Ectodermal cell (in vitro differentiated cells): ENCODE results near the gene SPI1.

Experiments
- H3K27ac ChIP-seq: 2 replicates; pipeline ENCODE4 v1.7.0; 2013; ENCODE audit warnings: mild to moderate bottlenecking, low read depth, low read length; ENCODE audit not compliant: insufficient read depth, poor library complexity, severe bottlenecking
- H3K27me3 ChIP-seq: 2 replicates; pipeline ENCODE4 v1.7.0; 2013; ENCODE audit warnings: mild to moderate bottlenecking, low read length; ENCODE audit not compliant: insufficient read depth, control insufficient read depth, poor library complexity, severe bottlenecking
- H3K36me3 ChIP-seq: one replicate; pipeline ENCODE4 v1.7.0; 2013; ENCODE audit warnings: low read length; ENCODE audit not compliant: control insufficient read depth, insufficient read depth
- H3K4me1 ChIP-seq: one replicate; pipeline ENCODE4 v1.7.0; 2013; ENCODE audit warnings: low read length; ENCODE audit not compliant: control insufficient read depth, insufficient read depth
- H3K4me3 ChIP-seq: 2 replicates; pipeline ENCODE4 v1.7.0; 2013; ENCODE audit warnings: low read depth, low read length, control low read depth; ENCODE audit not compliant: insufficient read depth
- H3K9me3 ChIP-seq: 2 replicates; pipeline ENCODE4 v1.7.0; 2013; ENCODE audit warnings: mild to moderate bottlenecking, low read length, moderate library complexity; ENCODE audit not compliant: control insufficient read depth
- WGBS, 2 experiments: methylation state at CpG; one replicate each; pipeline ENCODE4 v1.1.7; 2013; ENCODE audit warnings: missing lambda C conversion rate in 2 of 2; 5-methylcytosine and 5-hydroxymethylcytosine counted together

The SPI1 gene

DNA sequence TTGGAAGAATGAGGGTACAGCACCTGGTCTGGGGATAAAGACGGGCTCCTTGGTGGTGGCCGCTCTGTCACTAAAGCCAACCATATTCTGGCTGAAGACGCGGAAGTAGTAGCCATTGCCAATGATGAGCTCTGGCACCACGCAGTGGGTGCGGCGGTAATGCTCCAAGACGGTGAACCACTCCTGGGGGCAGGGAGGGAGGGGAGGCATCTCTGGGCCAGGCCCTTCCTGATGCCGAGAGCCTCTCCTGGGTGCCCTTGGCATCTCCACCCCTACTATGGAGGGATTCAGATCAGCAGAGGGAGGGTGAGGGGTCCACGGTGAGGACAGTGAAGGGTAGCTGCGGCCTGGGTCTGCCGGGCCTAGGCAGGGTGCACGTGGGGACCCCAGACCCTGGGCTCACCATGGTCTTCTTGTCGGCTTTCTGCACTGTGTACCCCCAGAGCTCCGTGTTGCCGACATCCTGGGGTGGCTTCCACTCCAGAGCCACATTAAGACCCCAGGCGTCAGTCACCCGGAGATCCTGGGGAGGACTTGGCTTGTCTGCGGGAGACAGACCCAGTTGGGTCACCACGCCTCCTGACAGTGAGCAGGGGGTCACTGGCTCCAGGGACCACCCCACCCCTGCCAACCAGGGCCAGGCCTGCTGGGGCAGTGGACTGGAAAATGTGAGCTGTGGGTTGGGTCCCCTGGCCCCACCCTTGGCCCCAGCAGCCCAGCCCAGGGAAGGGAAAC lies 45.4 kb downstream of the SPI1 start:
- H3K4me3 ChIP-seq: no peak overlapping the region
- 95 to 96% methylated on average over 20 of the region's 20 CpGs for WGBS, 2 experiments
- no peaks in the 10 kb centered on the region for H3K4me1 ChIP-seq
- H3K27ac ChIP-seq: no peak overlapping the region
- H3K27me3 ChIP-seq: no peaks in the 10 kb centered on the region
- H3K9me3 ChIP-seq: no peaks in the 10 kb centered on the region
- H3K36me3 ChIP-seq: no peaks in the 10 kb centered on the region

DNA sequence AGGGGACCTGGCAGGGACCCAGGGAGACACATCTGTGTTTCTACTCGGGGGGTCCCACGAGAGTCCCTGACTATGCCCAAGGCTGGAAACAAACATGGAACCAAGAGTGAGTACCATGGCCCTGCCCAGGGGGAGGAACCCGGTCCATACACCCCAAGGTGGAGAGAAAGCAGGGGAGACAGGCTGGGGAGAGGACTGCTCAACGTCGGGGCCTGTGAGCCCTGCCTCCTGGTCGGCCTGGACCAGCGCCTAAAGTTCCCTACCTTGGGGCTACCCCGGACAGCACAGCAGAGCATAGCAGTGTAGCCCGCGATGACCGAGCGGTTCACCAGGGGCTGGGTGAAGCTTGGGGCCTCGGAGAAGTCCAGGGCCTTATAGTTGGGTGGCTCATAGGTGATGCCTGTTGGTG lies 46.0 kb downstream of the SPI1 start:
- Histone ChIP-seq H3K9me3 (no peaks in the 10 kb centered on the region), H3K27me3 (no peaks in the 10 kb centered on the region), H3K4me3 (no peak overlapping the region), H3K36me3 (no peaks in the 10 kb centered on the region), H3K27ac (no peak overlapping the region), H3K4me1 (no peaks in the 10 kb centered on the region)
- WGBS, 2 experiments: 93 to 96% methylated on average over 13 of the region's 13 CpGs

DNA sequence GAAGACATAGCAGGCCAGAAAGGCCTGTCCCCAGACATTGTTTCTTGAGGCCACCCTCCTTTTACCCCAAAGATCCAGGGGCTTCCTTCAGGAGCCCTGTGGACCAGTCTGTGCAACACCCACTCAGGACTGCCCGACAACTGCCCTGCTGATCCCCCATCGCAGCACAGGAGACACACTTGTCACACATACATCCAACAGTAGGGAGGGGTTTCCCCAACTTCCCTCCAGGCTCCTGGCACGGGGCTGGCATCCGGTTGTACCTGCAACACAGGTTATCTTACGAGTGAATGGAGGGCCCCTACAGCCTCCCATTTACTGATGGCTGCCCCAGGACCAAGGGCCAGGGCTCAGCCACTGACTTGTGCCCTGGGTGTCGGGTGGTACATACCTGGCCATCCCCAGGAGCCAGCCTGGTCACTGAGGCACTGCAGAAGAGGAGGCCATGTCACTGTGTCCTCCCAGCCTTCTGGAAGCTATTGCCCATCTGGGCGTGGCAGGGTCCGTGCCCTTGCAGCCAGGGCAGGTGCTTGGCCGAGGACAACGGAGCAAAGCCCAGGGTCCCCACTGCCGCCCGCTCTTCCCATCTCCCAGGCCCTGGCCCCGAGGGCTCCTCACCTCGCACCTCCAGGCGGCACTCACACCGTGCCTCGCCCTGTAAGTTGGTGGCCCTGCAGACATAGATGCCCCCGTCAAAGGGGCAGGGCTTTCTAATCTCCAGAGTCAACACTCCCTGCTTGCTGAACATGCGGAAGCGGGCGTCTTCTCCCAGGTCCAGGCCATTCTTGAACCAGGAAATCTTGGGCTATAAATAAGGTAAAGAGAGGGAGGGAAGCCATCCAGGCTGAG lies 46.7 kb downstream of the SPI1 start:
- Histone ChIP-seq H3K4me1 (no peaks in the 10 kb centered on the region), H3K4me3 (no peak overlapping the region), H3K36me3 (no peaks in the 10 kb centered on the region), H3K9me3 (no peaks in the 10 kb centered on the region), H3K27me3 (no peaks in the 10 kb centered on the region), H3K27ac (no peak overlapping the region)
- 90 to 91% methylated on average over 21 of the region's 21 CpGs for whole genome bisulfite sequencing, 2 experiments

DNA sequence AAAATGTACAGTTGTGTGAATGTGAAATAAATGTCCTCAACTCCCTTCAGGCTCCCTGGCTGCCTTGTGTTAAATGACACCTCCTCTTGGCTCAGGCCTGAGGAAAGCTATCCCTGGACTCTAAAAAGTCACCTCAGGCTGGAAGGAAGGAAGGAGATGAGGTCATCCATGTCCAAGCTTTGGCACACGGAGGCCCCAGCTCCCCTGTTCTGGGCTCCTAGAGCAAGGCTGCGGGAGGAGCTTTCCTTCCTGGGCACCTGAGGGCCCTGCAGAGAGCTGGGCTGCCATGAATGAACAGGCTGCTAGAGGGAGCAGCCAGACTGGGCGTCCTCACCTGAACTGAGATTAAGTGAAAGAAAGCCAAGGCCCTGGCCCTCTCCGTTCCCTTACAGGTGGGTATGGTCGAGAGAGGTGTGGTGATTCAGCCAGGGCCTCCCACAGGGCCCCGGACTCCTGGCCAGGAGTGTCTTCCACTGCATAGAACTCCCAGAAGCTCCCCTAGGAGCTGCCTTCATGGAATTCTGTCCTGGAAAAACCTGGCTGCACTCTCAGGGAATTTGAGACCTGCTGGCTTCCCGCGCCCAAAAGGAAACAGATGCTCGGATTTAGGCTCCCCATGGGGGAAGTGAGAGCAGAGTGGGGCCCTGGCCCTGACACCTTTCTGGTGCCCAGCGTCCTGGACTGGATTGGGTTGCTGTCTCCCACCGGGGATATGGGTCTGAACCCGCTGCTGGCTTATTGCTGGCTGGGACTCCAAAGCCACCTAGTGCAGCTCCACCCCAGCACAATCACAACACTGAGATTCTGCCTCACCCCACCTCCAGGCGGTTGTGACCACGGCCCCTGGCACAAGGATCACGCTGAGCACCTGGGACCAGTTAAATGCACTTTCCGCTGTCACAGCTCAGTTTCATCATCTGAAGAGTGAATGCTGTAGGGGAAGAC lies 48.1 kb downstream of the SPI1 start:
- peak overlapping the region; percentile 16 for H3K27ac ChIP-seq

DNA sequence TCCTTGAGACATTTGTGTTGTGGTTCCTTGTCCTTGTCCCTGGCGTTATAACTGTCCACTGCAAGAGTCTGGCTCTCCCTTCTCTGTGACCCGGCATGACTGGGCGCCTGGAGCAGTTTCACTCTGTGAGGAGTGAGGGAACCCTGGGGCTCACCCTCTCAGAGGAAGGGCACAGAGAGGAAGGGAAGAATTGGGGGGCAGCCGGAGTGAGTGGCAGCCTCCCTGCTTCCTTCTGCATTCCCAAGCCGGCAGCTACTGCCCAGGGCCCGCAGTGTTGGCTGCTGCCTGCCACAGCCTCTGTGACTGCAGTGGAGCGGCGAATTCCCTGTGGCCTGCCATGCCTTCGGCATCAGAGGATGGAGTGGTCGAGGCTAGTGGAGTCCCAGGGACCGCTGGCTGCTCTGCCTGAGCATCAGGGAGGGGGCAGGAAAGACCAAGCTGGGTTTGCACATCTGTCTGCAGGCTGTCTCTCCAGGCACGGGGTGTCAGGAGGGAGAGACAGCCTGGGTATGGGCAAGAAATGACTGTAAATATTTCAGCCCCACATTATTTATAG lies 48.8 kb downstream of the SPI1 start:
- Histone ChIP-seq H3K27ac (no peak overlapping the region), H3K9me3 (no peaks in the 10 kb centered on the region), H3K4me1 (no peaks in the 10 kb centered on the region), H3K36me3 (no peaks in the 10 kb centered on the region), H3K4me3 (no peak overlapping the region), H3K27me3 (no peaks in the 10 kb centered on the region)
- WGBS, 2 experiments: 93 to 94% methylated on average over 12 of the region's 12 CpGs

More for the DNA sequence above, 48.1 kb downstream of the SPI1 start:
- no peaks in the 10 kb centered on the region for H3K9me3 ChIP-seq
- H3K27me3 ChIP-seq: no peaks in the 10 kb centered on the region
- H3K36me3 ChIP-seq: no peaks in the 10 kb centered on the region
- H3K4me3 ChIP-seq: no peak overlapping the region
- H3K4me1 ChIP-seq: no peaks in the 10 kb centered on the region
- 88 to 89% methylated on average over 16 of the region's 16 CpGs for WGBS, 2 experiments

DNA sequence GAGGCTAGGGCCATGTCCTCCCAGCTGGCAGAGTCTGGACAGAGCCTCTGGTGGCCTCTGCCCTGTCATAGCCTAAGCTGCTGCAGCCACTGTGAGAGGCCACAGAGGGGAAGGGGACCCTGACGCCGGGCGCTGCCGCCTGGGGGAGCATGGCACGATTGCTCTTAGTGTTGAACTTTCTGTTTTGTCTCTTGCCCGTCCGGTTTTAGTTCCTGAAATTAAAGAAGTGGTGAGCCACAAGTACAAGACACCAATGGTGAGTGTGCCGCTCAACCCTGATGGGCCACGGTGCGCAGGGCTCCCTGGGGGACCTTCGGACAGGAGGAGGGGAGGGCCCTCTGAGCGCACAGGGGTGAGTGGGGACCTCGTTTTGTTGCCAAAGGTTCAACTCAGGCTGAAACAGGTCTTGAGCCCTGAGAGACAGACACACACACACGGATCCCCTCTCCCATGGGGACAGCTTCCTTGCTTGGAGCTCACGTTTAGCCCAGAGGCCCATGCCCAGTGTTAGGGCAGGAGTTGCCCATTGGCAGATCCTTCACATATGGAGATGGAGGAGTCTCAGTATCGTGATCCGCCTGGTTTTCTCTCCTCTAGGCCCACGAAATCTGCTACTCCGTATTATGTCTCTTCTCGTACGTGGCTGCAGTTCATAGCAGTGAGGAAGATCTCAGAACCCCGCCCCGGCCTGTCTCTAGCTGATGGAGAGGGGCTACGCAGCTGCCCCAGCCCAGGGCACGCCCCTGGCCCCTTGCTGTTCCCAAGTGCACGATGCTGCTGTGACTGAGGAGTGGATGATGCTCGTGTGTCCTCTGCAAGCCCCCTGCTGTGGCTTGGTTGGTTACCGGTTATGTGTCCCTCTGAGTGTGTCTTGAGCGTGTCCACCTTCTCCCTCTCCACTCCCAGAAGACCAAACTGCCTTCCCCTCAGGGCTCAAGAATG lies 49.6 kb downstream of the SPI1 start:
- H3K9me3 ChIP-seq: no peaks in the 10 kb centered on the region
- no peak overlapping the region for H3K4me3 ChIP-seq
- H3K27me3 ChIP-seq: no peaks in the 10 kb centered on the region
- 92 to 93% methylated on average over 29 of the region's 29 CpGs for WGBS, 2 experiments
- no peak overlapping the region for H3K27ac ChIP-seq
- H3K36me3 ChIP-seq: no peaks in the 10 kb centered on the region
- no peaks in the 10 kb centered on the region for H3K4me1 ChIP-seq

DNA sequence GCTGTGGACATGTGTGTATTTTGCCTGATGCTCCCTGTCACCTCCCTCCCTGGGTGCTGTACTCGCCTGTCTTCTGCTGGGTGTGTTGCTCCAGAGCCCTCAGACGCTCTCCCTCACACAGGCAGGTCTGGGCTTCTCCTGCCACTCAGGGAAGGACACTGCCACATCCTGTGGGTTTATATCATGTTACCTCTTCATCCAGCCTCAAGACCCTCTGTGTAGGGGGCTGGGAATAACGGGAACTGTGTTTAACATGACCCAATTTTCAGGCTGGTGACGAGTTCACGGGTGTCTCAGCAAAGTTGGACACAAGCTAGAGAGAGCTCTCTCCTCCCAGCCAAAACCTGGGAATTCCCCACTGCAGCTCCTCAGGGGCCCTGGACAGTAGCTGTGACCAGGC lies 50.4 kb downstream of the SPI1 start:
- Histone ChIP-seq H3K4me3 (no peak overlapping the region), H3K27ac (no peak overlapping the region), H3K4me1 (no peaks in the 10 kb centered on the region), H3K9me3 (no peaks in the 10 kb centered on the region), H3K27me3 (no peaks in the 10 kb centered on the region), H3K36me3 (no peaks in the 10 kb centered on the region)
- WGBS, 2 experiments: 94 to 97% methylated on average over 5 of the region's 5 CpGs

DNA sequence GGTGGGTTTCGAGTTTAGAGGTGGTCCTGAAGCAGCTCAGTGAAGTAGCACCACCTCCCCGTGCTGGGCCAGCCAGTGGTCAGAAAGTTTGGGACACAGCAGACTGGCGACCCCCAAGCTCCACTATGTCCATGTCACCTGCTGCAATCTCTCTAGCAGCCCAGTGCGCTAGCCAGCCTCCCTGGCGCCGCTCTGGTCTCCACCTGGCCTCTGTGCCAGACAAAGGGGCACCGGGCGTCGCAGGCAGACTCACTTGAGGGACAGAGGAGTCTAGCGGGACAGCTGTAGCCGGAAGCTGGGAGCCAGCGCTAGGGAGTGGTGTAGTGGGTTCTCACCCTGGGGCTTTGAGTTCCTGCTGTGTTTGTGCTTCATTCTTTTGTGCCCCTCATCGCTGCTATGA lies 51.3 kb downstream of the SPI1 start:
- WGBS, 2 experiments: 95 to 96% methylated on average over 13 of the region's 13 CpGs
- Histone ChIP-seq H3K4me1 (no peaks in the 10 kb centered on the region), H3K27me3 (no peaks in the 10 kb centered on the region), H3K36me3 (no peaks in the 10 kb centered on the region), H3K9me3 (no peaks in the 10 kb centered on the region), H3K4me3 (no peak overlapping the region), H3K27ac (no peak overlapping the region)

DNA sequence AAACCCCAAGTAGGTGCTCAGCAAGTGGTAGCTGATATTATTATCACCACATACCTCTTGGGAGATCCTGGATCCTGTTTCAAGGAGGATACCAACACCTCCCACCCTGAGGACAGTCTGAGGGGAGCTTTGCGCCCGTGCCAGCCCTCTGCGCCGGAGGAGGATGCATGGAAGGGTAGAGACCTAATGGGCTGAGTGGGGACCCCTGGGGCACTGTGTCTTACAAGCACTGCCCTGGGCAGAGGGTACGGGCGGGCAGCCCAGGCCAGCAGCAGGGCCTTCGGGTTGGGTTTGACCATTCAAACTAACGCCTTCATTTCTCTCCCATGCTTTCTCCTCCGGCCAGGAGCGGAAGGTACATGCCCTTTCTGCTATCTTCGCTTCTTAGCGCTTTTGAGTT lies 52.1 kb downstream of the SPI1 start:
- Histone ChIP-seq H3K4me3 (no peak overlapping the region), H3K9me3 (no peaks in the 10 kb centered on the region), H3K27ac (no peak overlapping the region), H3K27me3 (no peaks in the 10 kb centered on the region), H3K36me3 (no peaks in the 10 kb centered on the region), H3K4me1 (no peaks in the 10 kb centered on the region)
- WGBS, 2 experiments: 95% methylated on average over 12 of the region's 12 CpGs
